HG03139 (cell line): ENCODE measurements around the gene OR2A7.
"Not testable (repeated sequence)": the region's sequence is repeated elsewhere in the genome, so short reads cannot be mapped to it uniquely, and the experiment has no call there.

ENCODE experiments used
- ATAC-seq: cut with Tn5 transposase; IDR thresholded peaks from one replicate; pipeline ENCODE4 v1.9.1; 2021; ENCODE audit not compliant: unreplicated experiment

Gene OR2A7

GRCh38 chr7:144255471-144255897 is 9.1 kb downstream of the OR2A7 start:
- no peak for ATAC-seq

DNA sequence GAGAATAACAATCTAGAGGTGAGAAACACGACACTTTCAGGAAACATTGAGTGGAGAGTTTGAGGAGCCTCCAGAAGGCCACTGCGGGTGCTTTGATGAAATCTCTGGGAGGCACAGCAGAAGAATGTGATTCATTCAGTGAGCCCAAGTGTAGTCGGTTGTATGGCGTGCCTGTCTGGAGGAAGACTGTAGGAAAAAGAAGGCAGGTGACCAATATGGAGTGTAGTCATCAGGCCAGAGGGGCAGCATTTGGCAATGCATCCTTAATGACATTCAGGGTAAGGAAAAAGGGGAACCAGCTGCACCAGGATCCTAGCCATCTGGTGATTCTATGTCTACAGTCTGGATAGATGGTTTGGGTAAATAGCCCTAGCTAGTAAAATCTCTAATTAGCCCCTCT is 12.3 kb downstream of the OR2A7 start:
- not testable (repeated sequence) for ATAC-seq

DNA sequence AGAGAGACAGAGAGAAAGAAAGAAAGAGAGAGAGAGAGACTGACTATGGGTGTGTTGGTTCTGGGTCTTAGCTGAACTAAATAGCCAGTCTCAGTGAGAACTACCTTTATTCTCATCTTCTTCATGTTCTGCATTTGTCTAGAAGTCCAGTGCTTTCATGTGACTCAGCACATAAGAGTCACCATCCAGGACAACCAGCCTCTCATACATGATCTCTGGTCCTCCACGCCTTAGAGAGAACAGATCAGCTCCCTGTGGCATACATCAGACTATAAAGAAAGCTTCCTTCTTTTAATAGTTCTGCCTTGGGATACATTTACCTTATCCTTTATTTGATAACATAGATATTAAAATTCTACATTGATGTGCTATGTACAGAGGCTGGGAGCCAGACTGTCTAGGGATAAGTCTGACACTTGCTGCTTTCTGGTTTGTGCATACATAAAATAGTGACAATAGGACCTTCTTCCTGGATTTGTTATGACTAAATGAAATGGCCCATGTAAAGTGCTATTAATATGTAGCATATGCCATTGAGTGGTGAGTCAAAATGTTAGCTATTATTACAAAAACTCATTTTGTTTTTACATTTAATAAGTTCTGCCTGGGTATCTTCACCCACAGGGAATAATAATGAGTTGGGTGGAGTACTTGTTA is 16.8 kb downstream of the OR2A7 start:
- ATAC-seq = not testable (repeated sequence)

DNA sequence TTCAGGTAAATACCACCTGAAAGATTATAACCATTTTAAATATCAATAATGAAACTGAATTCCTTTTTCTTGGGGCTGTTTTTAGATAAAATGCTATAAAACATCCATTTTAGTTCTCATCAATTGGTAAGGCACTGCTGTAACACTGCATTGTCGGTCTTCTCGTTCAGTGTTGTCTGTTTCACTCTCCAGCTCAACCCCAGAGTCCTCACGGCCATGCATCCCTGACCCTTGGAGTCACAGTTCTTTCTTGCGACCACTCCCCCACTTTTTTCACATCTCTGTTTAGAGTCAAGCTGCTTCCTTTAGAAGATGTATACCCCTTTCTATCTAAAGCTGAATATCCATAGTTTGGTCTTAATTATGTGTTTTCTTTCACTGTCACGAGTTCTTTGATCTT is 17.6 kb downstream of the OR2A7 start:
- ATAC-seq = not testable (repeated sequence)

DNA sequence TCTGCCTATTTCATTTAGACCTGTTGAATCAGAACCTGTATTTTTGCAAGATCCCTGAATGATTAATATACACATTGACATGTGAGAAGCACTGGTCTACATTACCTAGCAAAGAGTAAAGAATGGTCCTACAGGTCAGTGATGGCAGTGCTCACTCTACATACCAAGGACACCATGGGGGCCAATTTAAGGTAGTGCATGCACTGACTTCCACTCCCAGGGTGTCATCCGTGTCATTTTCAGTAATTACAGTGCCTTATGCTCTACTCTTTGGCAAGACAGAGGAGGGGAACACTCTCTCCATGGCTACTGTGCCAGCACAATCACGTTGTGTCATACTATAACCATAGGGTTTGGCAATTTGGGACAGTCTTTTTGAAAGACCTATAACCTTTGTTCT is 19.2 kb downstream of the OR2A7 start:
- ATAC-seq = not testable (repeated sequence)

DNA sequence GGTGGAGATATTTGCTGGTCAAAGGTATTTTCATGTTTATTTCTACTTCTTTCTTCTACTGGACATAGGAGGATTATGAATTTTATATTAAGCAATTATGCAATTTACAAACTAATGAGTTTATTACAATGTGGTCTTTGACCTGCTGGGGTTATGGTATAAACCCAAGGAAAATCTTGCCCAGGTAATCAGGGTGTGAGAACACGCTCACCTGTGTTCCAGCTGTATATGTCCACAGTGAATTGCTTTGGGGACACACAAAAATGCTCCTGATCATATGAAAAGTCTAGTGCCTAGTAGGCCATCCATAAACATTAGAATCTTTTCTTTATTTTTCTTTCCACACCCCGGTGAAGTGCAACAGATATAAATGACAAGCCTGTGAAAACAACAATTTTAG is 25.2 kb downstream of the OR2A7 start, which contains the start of gene OR2A42:
TSS of gene OR2A42 (minus strand) at position 241 of the 400 bp plus-strand sequence. CDS start 6,762 bp downstream, outside the sequence.
- not testable (repeated sequence) for ATAC-seq

DNA sequence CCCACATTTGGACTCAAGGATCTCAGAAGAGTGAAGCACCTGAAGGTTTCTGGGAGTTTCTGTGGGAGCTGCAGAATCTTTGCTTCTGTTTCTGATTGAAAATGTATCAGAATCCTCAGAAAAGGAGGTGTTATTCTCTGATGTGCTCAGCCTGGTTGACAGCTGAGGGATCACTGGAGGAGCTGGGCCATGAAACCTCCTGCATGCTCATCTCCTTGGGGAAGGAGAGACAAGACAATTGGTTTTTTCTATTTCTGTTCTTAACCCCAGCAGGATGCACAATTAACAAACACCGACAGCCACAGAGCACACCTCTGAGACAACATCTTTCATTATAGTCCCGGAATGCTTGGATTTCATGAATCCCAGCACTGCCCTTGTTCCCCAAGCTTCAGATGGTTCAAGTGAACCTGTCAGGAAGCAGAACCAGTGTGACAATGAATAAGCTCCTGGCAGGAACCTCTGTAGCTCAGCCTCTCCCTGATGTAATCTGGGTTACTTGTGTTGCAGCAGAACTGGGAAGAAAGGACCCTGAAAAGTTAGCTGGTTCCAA is 26.0 kb downstream of the OR2A7 start:
- ATAC-seq = not testable (repeated sequence)

GRCh38 chr7:144233039-144233438 is 31.6 kb downstream of the OR2A7 start:
- ATAC-seq = not testable (repeated sequence)

GRCh38 chr7:144231027-144231426 is 33.6 kb downstream of the OR2A7 start:
- ATAC-seq = not testable (repeated sequence)

- not testable (repeated sequence) for ATAC-seq
Observed at GRCh38 chr7:144228810-144229209, 35.8 kb downstream of the OR2A7 start.

DNA sequence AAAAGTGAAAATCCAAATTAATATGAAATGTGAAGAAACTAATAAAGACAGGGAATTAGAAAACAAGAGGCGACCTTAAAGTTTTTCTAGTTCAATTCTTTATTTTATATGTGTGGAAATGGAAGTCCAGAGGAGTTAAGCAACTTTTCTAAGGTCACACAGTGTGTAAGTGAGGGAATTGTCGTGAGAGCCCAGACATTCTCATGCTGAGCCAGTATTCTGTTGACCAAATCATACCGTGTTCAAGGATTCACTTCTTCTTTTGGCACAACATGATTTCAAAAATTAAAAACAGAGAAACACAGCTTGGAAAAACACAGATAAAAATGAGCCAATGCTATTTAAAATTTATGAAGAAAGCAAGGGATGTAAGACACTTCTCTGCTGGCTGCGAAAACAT is 37.7 kb downstream of the OR2A7 start:
- ATAC-seq = not testable (repeated sequence)

DNA sequence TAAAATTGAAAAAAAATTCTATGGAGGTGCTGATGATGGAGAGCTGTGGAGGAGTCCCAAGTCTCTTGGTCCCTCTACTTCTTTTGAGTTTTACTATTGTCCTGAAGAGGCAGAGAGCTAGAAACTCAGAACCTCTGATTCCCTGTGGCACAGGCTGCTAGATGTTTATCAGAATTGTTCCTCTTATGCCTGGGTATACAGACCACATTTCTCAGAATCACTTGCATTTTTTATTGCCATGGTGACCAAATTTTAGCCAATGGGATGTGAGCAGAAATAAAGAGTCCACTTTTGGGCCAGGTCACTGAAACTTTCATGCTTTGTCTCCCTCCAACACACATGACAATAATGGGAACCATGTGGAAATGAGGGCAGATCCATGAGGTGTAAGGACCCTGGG is 40.9 kb downstream of the OR2A7 start:
- ATAC-seq = not testable (repeated sequence)

DNA sequence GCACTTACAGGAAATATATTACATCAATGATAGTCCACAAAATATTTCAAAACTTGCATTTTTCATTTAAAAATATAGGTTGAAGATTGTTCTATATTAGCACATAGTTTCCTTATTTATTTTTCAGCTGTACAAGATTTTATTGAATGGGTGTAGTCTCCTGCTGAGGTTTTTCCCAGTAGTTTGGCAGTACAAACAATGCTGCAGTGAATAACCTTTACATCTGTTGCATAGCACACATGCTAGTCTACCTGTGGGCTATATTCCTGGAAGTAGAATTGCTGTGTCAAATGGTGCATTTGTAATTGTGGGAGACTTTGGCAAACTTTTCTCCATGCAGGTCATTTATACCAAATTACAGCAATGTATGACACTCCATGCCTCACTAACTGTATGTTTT is 44.1 kb downstream of the OR2A7 start:
- not testable (repeated sequence) for ATAC-seq

GRCh38 chr7:144219149-144219548 is 45.4 kb downstream of the OR2A7 start:
- not testable (repeated sequence) for ATAC-seq

GRCh38 chr7:144218581-144218980 is 46.0 kb downstream of the OR2A7 start:
- ATAC-seq = not testable (repeated sequence)

DNA sequence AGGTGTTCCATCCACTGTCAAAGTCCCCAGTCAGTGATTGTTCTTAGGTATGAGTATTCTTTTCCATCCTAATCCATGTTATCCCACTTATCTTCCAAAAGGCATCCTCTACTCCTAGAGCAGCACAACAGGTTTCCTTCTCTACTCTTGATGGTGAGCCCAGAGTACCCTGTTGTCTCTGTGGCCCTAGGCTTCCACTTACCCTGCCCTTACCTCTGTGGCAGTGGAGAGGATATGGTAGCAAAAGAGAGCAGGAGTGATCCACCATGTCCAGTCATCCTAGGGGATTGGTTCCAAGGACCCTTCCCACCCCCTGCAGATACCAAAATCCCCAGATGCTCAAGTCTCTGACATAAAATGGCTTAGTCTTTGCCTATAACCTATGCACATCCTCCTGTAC is 47.4 kb downstream of the OR2A7 start:
- not testable (repeated sequence) for ATAC-seq
